ENCODE data around the gene PPP1R3A. TPM values are rescaled to one million over a fixed set of nuclear protein-coding genes. Genes with fewer than 3 reads are reported as not detected.

The PPP1R3A gene
- total and polyA plus RNA-seq, 2 experiments from 2014 or later = not detected

DNA sequence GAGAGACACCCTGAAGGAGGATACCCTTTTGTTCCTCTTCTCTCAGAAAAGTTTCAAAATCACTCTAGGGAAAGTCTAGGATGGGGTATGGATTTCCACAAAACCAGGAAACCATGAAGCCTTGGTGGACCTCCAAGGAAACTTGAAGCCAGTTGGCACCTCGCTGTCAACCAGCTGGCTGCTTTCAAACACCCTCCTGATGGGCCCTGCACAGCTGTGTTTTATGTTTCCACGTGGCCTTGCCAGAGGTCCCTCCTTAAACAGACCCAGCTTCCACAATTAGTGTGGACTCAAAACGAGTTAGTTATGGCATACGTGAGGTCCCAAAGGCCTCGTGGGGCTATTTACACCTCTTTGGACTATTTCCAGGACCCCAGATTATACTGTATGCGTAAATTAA lies 5.9 kb downstream of the PPP1R3A start:
- H3K9ac ChIP-seq = no peak overlapping the region
- in situ Hi-C loops (cut with MboI) = no loop called here
- H3K4me1 ChIP-seq (ENCODE audit: insufficient read depth) = no peaks in the 10 kb centered on the region
- no peaks in the 10 kb centered on the region for H3F3A ChIP-seq (ENCODE audit: insufficient read depth)
- no peak overlapping the region for H3K27ac ChIP-seq
- H2AFZ ChIP-seq = no peak overlapping the region
- TF ChIP-seq EZH2phosphoT487 (IDR thresholded peaks at IDR 0.05; ENCODE audit: insufficient read depth, low read depth) (no peak), EZH2 (IDR thresholded peaks at IDR 0.05; ENCODE audit: insufficient read depth, poor library complexity, severe bottlenecking) (no peak)
- no peaks in the 10 kb centered on the region for H3K36me3 ChIP-seq (ENCODE audit: low read depth)
- H4K20me1 ChIP-seq (ENCODE audit: insufficient read depth) = no peaks in the 10 kb centered on the region
- H3K9me3 ChIP-seq (ENCODE audit: low read depth) = no peaks in the 10 kb centered on the region
- no peaks in the 10 kb centered on the region for H3K9me2 ChIP-seq (ENCODE audit: insufficient read depth)
- 16 to 24% methylated on average over 6 of the region's 6 CpGs for WGBS, 2 experiments (ENCODE audit: low coverage in 1 of 2, low lambda C conversion rate in 2 of 2, missing lambda C conversion rate in 2 of 2)
- no peak overlapping the region for H3K4me2 ChIP-seq (ENCODE audit: unreplicated experiment)
- DNase-seq = no peak
- no peak overlapping the region for H3K4me3 ChIP-seq
- no peaks in the 10 kb centered on the region for H3K27me3 ChIP-seq (replicated peaks; ENCODE audit: insufficient read depth)
- H3K79me2 ChIP-seq (ENCODE audit: insufficient read depth) = no peaks in the 10 kb centered on the region

DNA sequence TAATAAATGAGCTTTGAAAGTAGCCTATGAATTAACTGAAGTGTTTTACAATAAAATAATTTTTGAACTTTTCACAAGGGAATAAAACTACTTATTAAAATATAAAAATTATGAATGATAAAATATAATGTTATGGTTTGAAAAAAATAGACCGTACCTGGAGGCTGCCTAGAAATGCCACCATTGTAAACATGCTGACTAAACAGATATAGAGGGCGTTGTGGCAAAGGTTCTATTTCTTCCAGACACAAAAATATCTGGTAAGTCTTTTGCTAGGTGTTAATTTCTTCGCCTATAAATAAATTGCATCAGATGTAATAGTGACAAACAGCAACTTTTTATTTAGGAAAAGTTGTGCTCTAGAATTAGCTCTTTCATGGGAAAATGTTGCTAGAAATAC lies 11.2 kb downstream of the PPP1R3A start:
- H3K4me3 ChIP-seq = no peak overlapping the region
- H3K27me3 ChIP-seq (replicated peaks; ENCODE audit: insufficient read depth) = no peaks in the 10 kb centered on the region
- no peak overlapping the region for H3K9ac ChIP-seq
- no peaks in the 10 kb centered on the region for H3F3A ChIP-seq (ENCODE audit: insufficient read depth)
- no peak overlapping the region for H3K27ac ChIP-seq
- TF ChIP-seq EZH2phosphoT487 (IDR thresholded peaks at IDR 0.05; ENCODE audit: insufficient read depth, low read depth) (no peak), EZH2 (IDR thresholded peaks at IDR 0.05; ENCODE audit: insufficient read depth, poor library complexity, severe bottlenecking) (no peak)
- in situ Hi-C loops (cut with MboI) = no loop called here
- no peak for DNase-seq
- 29 to 31% methylated on average over 3 of the region's 3 CpGs for WGBS, 2 experiments (ENCODE audit: low coverage in 1 of 2, low lambda C conversion rate in 2 of 2, missing lambda C conversion rate in 2 of 2)
- no peaks in the 10 kb centered on the region for H3K4me1 ChIP-seq (ENCODE audit: insufficient read depth)
- H3K9me3 ChIP-seq (ENCODE audit: low read depth) = no peaks in the 10 kb centered on the region
- no peak overlapping the region for H3K4me2 ChIP-seq (ENCODE audit: unreplicated experiment)
- H3K79me2 ChIP-seq (ENCODE audit: insufficient read depth) = no peaks in the 10 kb centered on the region
- H3K9me2 ChIP-seq (ENCODE audit: insufficient read depth) = no peaks in the 10 kb centered on the region
- no peaks in the 10 kb centered on the region for H4K20me1 ChIP-seq (ENCODE audit: insufficient read depth)
- no peaks in the 10 kb centered on the region for H3K36me3 ChIP-seq (ENCODE audit: low read depth)
- no peak overlapping the region for H2AFZ ChIP-seq

DNA sequence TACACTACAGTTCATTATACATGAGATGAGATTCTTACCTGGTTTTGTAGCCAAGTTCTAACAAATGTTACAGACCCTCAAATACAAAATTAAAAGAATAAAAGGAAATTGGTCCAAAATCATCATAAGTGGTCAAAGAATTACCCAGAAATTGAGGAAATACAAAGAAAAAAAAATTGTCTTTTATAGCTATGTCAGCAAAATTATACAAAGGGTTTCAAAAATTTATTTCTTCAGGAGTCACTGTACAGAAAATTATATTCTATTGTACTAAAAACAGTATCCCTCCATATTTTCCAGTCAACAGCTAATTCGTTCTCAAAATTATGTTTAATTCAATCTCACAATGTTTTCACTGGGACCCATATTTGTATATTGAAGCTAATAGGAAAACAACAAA lies 14.3 kb downstream of the PPP1R3A start:
- no peaks in the 10 kb centered on the region for H3K36me3 ChIP-seq (ENCODE audit: low read depth)
- H3K4me1 ChIP-seq (ENCODE audit: insufficient read depth) = no peaks in the 10 kb centered on the region
- no peak overlapping the region for H3K9ac ChIP-seq
- no peak overlapping the region for H2AFZ ChIP-seq
- no peak overlapping the region for H3K4me2 ChIP-seq (ENCODE audit: unreplicated experiment)
- in situ Hi-C loops (cut with MboI) = no loop called here
- no peaks in the 10 kb centered on the region for H3F3A ChIP-seq (ENCODE audit: insufficient read depth)
- no peaks in the 10 kb centered on the region for H4K20me1 ChIP-seq (ENCODE audit: insufficient read depth)
- no peaks in the 10 kb centered on the region for H3K9me2 ChIP-seq (ENCODE audit: insufficient read depth)
- no peak overlapping the region for H3K27ac ChIP-seq
- TF ChIP-seq EZH2 (IDR thresholded peaks at IDR 0.05; ENCODE audit: insufficient read depth, poor library complexity, severe bottlenecking) (no peak), EZH2phosphoT487 (IDR thresholded peaks at IDR 0.05; ENCODE audit: insufficient read depth, low read depth) (no peak)
- 5 to 7% methylated on average over 1 of the region's 1 CpG for WGBS, 2 experiments (ENCODE audit: low coverage in 1 of 2, low lambda C conversion rate in 2 of 2, missing lambda C conversion rate in 2 of 2)
- no peak overlapping the region for H3K4me3 ChIP-seq
- no peak for DNase-seq
- no peaks in the 10 kb centered on the region for H3K79me2 ChIP-seq (ENCODE audit: insufficient read depth)
- H3K9me3 ChIP-seq (ENCODE audit: low read depth) = no peaks in the 10 kb centered on the region
- no peaks in the 10 kb centered on the region for H3K27me3 ChIP-seq (replicated peaks; ENCODE audit: insufficient read depth)

DNA sequence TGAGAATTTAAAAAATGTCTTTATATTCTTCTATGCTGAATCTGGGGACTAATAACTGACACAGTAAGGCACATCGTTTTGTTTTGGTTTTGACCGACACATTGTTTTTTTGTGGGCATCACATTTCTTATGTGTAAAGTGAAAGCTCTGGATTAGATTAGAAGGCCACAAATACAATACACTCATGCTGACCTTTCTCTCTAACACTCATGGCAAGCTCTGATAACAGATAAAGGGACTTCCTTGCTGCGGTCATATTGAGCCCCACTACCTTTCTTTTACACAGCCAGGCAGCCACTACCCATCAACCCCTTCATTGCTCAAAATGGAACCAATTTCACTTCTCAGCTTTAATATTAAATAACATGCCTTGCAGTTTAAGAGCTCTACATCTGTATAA lies 26.0 kb downstream of the PPP1R3A start:
- H3K27me3 ChIP-seq (replicated peaks; ENCODE audit: insufficient read depth) = no peaks in the 10 kb centered on the region
- no peak for TF ChIP-seq EZH2 (IDR thresholded peaks at IDR 0.05; ENCODE audit: insufficient read depth, poor library complexity, severe bottlenecking)
- no peak for TF ChIP-seq EZH2phosphoT487 (IDR thresholded peaks at IDR 0.05; ENCODE audit: insufficient read depth, low read depth)
- no peaks in the 10 kb centered on the region for H3K79me2 ChIP-seq (ENCODE audit: insufficient read depth)
- no peaks in the 10 kb centered on the region for H3K9me3 ChIP-seq (ENCODE audit: low read depth)
- no peaks in the 10 kb centered on the region for H3K36me3 ChIP-seq (ENCODE audit: low read depth)
- H3K4me1 ChIP-seq (ENCODE audit: insufficient read depth) = peaks cover 28% of the 10 kb centered on the region
- WGBS, 2 experiments (ENCODE audit: low coverage in 1 of 2, low lambda C conversion rate in 2 of 2, missing lambda C conversion rate in 2 of 2) = 38 to 46% methylated on average over 3 of the region's 3 CpGs
- in situ Hi-C loops (cut with MboI) = no loop called here
- 0 out of 2 replicates have a peak overlapping the region, but pooled peaks have one; percentile 19 for H2AFZ ChIP-seq
- H3K9ac ChIP-seq = no peak overlapping the region
- no peak overlapping the region for H3K27ac ChIP-seq
- DNase-seq = no peak
- no peak overlapping the region for H3K4me3 ChIP-seq
- no peaks in the 10 kb centered on the region for H3K9me2 ChIP-seq (ENCODE audit: insufficient read depth)
- H4K20me1 ChIP-seq (ENCODE audit: insufficient read depth) = no peaks in the 10 kb centered on the region
- H3F3A ChIP-seq (ENCODE audit: insufficient read depth) = peaks cover 37% of the 10 kb centered on the region
- no peak overlapping the region for H3K4me2 ChIP-seq (ENCODE audit: unreplicated experiment)

GRCh38 chr7:113891828-113892227 lies 27.0 kb downstream of the PPP1R3A start:
- Histone ChIP-seq H3K36me3 (ENCODE audit: low read depth) (no peaks in the 10 kb centered on the region), H3K27ac (peak overlapping the region; percentile 26), H3K27me3 (replicated peaks; ENCODE audit: insufficient read depth) (no peaks in the 10 kb centered on the region), H3K9me2 (ENCODE audit: insufficient read depth) (no peaks in the 10 kb centered on the region), H4K20me1 (ENCODE audit: insufficient read depth) (no peaks in the 10 kb centered on the region), H3K4me2 (ENCODE audit: unreplicated experiment) (no peak overlapping the region), H2AFZ (peak overlapping the region; percentile 19), H3K9me3 (ENCODE audit: low read depth) (no peaks in the 10 kb centered on the region), H3K79me2 (ENCODE audit: insufficient read depth) (no peaks in the 10 kb centered on the region), H3F3A (ENCODE audit: insufficient read depth) (peaks cover 37% of the 10 kb centered on the region), H3K9ac (no peak overlapping the region), H3K4me1 (ENCODE audit: insufficient read depth) (peaks cover 28% of the 10 kb centered on the region), H3K4me3 (no peak overlapping the region)
- 0 to 5% methylated on average over 1 of the region's 1 CpG for WGBS, 2 experiments (ENCODE audit: low coverage in 1 of 2, low lambda C conversion rate in 2 of 2, missing lambda C conversion rate in 2 of 2)
- in situ Hi-C loops (cut with MboI) = no loop called here
- peak; percentile 56 for DNase-seq
- TF ChIP-seq EZH2 (IDR thresholded peaks at IDR 0.05; ENCODE audit: insufficient read depth, poor library complexity, severe bottlenecking) (no peak), EZH2phosphoT487 (IDR thresholded peaks at IDR 0.05; ENCODE audit: insufficient read depth, low read depth) (no peak)
